Type B pancreatic cell (in vitro differentiated cells): ENCODE data around the gene FASLG. TPM values are rescaled to one million over a fixed set of nuclear protein-coding genes. Genes with fewer than 3 reads are reported as not detected.
"Not testable (repeated sequence)": the region's sequence is repeated elsewhere in the genome, so short reads cannot be mapped to it uniquely, and the experiment has no call there.

ENCODE experiments used
- DNase-seq: peaks from one replicate; pipeline ENCODE4 v3.0.0; 2021; ENCODE audit warnings: mixed read lengths; ENCODE audit not compliant: unreplicated experiment; ENCODE audit errors: extremely low spot score
- H3K27ac Mint-ChIP-seq: 2 replicates; pipeline ENCODE4 v1.8.0; 2021; ENCODE audit warnings: mild to moderate bottlenecking, mixed read lengths
- H3K27me3 Mint-ChIP-seq: 2 replicates; pipeline ENCODE4 v1.8.0; 2021; ENCODE audit warnings: mixed read lengths
- H3K36me3 Mint-ChIP-seq: 2 replicates; pipeline ENCODE4 v1.8.0; 2021; ENCODE audit warnings: mixed read lengths
- H3K4me1 Mint-ChIP-seq: one replicate; pipeline ENCODE4 v1.8.0; 2021; ENCODE audit warnings: mixed read lengths; ENCODE audit not compliant: unreplicated experiment
- H3K4me3 Mint-ChIP-seq: 2 replicates; pipeline ENCODE4 v1.8.0; 2021; ENCODE audit warnings: mild to moderate bottlenecking, mixed read lengths
- H3K9me3 Mint-ChIP-seq: 2 replicates; pipeline ENCODE4 v1.8.0; 2021; ENCODE audit warnings: mixed read lengths
- total RNA-seq: library from RNA; stranded (reverse); gene quantifications from 2 replicates; pipeline ENCODE4 v1.2.1, GENCODE V29; 2021; ENCODE audit warnings: low replicate concordance
- TF ChIP-seq, protein P1 (sequence below): fragments of 200-600 bp; sonication (generic); conservative IDR thresholded peaks from 2 replicates; pipeline ENCODE4 v1.5.0; 2021; ENCODE audit warnings: antibody characterized with exemption, mild to moderate bottlenecking

Gene FASLG
- total RNA-seq, 1 donor from 2014 or later = not detected

DNA sequence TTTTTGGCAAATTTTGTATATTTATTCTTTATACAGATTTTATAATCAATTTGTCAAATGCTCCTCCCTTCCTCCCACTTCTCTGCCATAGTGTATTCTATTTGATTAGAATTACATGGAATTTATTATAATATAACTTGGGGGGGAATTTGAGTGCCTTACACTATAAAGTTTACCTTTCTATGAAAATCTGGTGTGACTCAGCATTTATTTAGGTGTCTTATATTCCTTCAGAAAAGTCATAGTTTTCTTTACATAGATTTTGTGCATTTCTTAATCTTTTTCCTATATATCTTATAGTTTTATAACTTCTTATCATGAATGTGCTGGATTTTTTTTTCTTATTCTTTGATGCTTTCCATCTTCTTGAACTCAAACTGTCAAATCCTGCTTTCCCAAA is 21.3 kb downstream of the FASLG start:
- TF ChIP-seq, protein P1, sequence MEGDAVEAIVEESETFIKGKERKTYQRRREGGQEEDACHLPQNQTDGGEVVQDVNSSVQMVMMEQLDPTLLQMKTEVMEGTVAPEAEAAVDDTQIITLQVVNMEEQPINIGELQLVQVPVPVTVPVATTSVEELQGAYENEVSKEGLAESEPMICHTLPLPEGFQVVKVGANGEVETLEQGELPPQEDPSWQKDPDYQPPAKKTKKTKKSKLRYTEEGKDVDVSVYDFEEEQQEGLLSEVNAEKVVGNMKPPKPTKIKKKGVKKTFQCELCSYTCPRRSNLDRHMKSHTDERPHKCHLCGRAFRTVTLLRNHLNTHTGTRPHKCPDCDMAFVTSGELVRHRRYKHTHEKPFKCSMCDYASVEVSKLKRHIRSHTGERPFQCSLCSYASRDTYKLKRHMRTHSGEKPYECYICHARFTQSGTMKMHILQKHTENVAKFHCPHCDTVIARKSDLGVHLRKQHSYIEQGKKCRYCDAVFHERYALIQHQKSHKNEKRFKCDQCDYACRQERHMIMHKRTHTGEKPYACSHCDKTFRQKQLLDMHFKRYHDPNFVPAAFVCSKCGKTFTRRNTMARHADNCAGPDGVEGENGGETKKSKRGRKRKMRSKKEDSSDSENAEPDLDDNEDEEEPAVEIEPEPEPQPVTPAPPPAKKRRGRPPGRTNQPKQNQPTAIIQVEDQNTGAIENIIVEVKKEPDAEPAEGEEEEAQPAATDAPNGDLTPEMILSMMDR = no peak
- Mint-ChIP-seq H3K27ac (no peak overlapping the region), H3K4me1 (no peaks in the 10 kb centered on the region), H3K4me3 (no peak overlapping the region), H3K36me3 (no peaks in the 10 kb centered on the region), H3K27me3 (no peaks in the 10 kb centered on the region), H3K9me3 (peaks cover 22% of the 10 kb centered on the region)
- no peak for DNase-seq

DNA sequence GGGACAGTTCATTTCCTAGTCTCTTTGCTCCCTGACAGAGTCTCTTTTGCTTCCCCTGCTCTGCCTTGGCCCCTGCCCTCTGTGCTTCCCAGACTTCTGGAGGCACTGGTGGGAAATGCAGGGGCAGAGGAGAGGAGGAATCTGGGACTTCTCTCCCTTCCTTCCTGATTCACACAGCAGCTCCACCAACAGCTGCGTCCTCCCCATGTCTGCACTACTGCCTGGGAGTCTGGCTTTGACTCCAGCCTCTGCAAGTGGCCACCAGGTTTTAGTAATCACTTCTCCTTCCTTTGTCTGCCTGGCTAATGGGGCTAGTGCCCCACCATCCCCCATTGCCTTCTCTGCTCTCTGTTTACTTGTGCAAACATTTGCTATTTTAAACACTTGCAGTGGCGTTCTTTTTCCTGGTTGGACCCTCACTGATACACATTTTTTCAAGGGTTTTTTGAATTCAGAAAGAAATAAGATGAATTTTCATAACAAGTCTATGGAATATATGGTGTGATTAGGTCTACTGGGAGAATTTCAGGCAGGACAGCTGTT is 21.9 kb downstream of the FASLG start:
- no peak for DNase-seq
- Mint-ChIP-seq H3K9me3 (peaks cover 17% of the 10 kb centered on the region), H3K36me3 (no peaks in the 10 kb centered on the region), H3K27me3 (no peaks in the 10 kb centered on the region), H3K27ac (no peak overlapping the region), H3K4me1 (no peaks in the 10 kb centered on the region), H3K4me3 (no peak overlapping the region)
- TF ChIP-seq, protein P1 = no peak

- no peak overlapping the region for H3K4me3 Mint-ChIP-seq
- no peaks in the 10 kb centered on the region for H3K4me1 Mint-ChIP-seq
- no peak overlapping the region for H3K27ac Mint-ChIP-seq
- no peaks in the 10 kb centered on the region for H3K36me3 Mint-ChIP-seq
- DNase-seq = no peak
- no peaks in the 10 kb centered on the region for H3K27me3 Mint-ChIP-seq
- peaks cover 17% of the 10 kb centered on the region for H3K9me3 Mint-ChIP-seq
- TF ChIP-seq, protein P1 = no peak
Measured at GRCh38 chr1:172682812-172683211, 23.9 kb downstream of the FASLG start.

DNA sequence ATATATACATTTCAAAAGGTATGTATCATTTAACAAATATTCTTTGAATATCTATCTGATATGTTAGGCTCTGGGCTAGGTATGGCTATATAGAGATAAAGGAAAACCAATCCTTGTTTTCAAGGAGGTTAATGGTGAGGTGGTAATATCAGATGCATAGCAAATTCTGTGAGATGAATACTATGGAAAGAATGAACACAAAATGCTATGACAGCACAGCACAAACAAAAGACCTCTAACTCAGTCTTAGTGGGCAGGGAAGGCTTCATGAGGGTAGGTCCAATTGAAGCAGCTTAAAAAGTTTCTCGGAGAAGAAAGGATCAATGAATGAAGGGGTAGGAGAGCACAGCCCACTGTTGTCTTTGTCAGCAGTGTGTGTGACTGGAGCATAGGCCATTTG is 27.2 kb downstream of the FASLG start:
- TF ChIP-seq, protein P1 = no peak
- Mint-ChIP-seq H3K4me3 (no peak overlapping the region), H3K27me3 (no peaks in the 10 kb centered on the region), H3K27ac (no peak overlapping the region), H3K4me1 (no peaks in the 10 kb centered on the region), H3K9me3 (peaks cover 2% of the 10 kb centered on the region), H3K36me3 (no peaks in the 10 kb centered on the region)
- no peak for DNase-seq

DNA sequence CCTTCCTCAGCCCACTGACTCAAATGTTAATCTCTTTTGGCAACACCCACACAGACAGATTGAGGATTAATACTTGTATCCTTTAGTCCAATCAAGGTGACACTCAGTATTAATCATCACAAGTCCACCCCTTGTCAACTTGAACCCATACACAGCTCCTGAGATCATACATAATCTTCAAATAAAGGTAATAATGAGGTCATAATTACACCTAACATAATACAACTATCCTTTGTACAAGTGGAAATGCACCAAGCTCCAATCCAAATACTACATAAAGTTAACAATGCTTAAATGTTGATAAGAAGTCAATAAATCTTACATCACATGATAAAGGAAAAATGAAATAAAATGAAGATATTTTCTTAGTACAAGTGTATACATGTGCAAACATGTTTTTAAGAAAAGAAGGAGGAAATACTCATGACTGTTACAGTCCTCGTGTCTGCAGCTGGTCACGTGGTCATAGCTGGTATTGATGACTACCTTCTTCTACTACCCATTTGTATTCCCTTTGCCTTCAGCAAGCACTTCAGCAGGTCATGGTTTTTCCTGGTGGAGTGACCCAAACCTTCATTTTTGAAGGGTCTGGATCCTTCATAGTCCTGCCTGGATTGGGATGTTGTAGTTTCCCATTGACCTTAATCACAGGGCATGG is 29.7 kb downstream of the FASLG start:
- H3K36me3 Mint-ChIP-seq, H3K4me1 Mint-ChIP-seq, H3K27me3 Mint-ChIP-seq, H3K27ac Mint-ChIP-seq, DNase-seq, H3K4me3 Mint-ChIP-seq, H3K9me3 Mint-ChIP-seq: not testable (repeated sequence)

DNA sequence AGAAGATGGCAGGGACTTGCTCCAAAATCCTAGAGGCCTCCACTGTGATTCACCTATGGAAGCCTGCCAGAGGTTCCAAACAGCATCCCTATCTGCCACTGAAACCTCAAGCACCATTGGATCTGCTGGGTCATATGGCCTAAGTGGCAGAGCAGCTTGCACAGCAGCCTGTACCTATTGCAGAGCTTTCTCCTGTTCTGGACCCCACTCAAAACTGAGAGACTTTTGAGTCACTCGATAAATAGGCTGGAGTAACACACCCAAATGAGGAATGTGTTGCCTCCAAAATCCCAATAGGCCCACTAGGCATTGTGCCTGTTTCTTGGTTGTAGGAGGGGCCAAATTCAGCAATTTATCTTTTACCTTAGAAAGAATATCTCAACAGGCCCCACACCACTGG is 32.0 kb downstream of the FASLG start:
- H3K4me3 Mint-ChIP-seq, H3K4me1 Mint-ChIP-seq, H3K9me3 Mint-ChIP-seq, H3K27me3 Mint-ChIP-seq, H3K36me3 Mint-ChIP-seq, H3K27ac Mint-ChIP-seq, DNase-seq: not testable (repeated sequence)
